Vagina (tissue), 2 donors: Measurements from ENCODE around the gene TTC5. TPM values are rescaled to one million over a fixed set of nuclear protein-coding genes. Genes with fewer than 3 reads are reported as not detected.
"Not testable (repeated sequence)": the region's sequence is repeated elsewhere in the genome, so short reads cannot be mapped to it uniquely, and the experiment has no call there.

Source experiments
- DNase-seq, 2 donors: peaks; one replicate each; pipeline ENCODE4 v3.0.0-alpha.2; 2017; ENCODE audit errors: extremely low spot score in 2 of 2
- H3K27ac ChIP-seq: fragments of 200-600 bp; sonication (generic); one replicate; pipeline ENCODE4 v1.5.1; 2019
- H3K27me3 ChIP-seq: fragments of 200-600 bp; sonication (generic); one replicate; pipeline ENCODE4 v1.5.1; 2019
- H3K36me3 ChIP-seq, 2 donors: fragments of 200-600 bp; sonication (generic); one replicate each; pipeline ENCODE4 v1.5.1; 2017 to 2019
- H3K4me1 ChIP-seq: fragments of 200-600 bp; sonication (generic); one replicate; pipeline ENCODE4 v1.5.1; 2019
- H3K4me3 ChIP-seq, 2 donors: fragments of 200-600 bp; sonication (generic); 1 replicate in 1 of 2; 2 replicates in 1 of 2; pipeline ENCODE4 v1.5.1; 2016 to 2019
- H3K9me3 ChIP-seq: fragments of 200-600 bp; sonication (generic); one replicate; pipeline ENCODE4 v1.5.1; 2019
- POLR2A ChIP-seq, 2 donors: fragments of 450-650 bp; IDR thresholded peaks; one replicate each; pipeline ENCODE4 v1.6.1; 2017; ENCODE audit warnings: antibody characterized with exemption in 2 of 2, mild to moderate bottlenecking in 2 of 2, moderate library complexity in 2 of 2
- POLR2AphosphoS5 ChIP-seq, 2 donors: sonication (generic); formaldehyde crosslinking; IDR thresholded peaks; one replicate each; pipeline ENCODE4 v1.9.0; 2017; ENCODE audit warnings: antibody characterized with exemption in 2 of 2, mild to moderate bottlenecking in 2 of 2, low read depth in 1 of 2; ENCODE audit not compliant: insufficient read depth in 1 of 2
- intact Hi-C: fragments of 100-400 bp; cut with DNase I; formaldehyde crosslinking; loops from one replicate; pipeline ENCODE4 v1.15.1; 2023
- total RNA-seq: library from RNA; depleted of rRNA; stranded (reverse); fragments of >200 nt; gene quantifications from one replicate; pipeline ENCODE4 v1.2.3, GENCODE V29; 2016
- TF ChIP-seq, protein P1 (sequence below), 3 experiments: fragments of 450-650 bp in 2 of 3; fragments of 200-600 bp in 1 of 3; sonication (generic) in 1 of 3; IDR thresholded peaks; one replicate each; pipeline ENCODE4 v1.5.1; 2017 to 2019; ENCODE audit warnings: antibody characterized with exemption in 3 of 3, mild to moderate bottlenecking in 2 of 3, moderate library complexity in 2 of 3

TTC5 gene
- total RNA-seq, 1 donor from 2014 or later: 10.8 TPM

DNA sequence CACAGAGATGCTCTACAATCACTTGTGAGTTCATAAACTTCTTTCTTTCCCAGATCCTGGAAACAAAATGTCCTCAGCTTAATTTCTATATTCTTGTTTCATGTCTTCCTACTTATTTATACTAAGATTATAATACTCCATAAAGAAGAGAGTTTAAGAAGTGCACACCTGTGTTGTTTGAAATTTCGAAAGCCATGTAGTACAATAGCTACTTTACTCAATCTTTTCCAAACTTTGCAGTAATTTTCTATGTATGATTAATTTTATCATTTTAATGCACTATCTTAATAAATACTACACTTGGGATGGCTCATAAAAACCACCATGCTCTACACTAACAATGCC is 300 bp upstream of the TTC5 start:
- Histone ChIP-seq H3K27me3 (no peaks in the 10 kb centered on the region), H3K27ac (no peak overlapping the region), H3K36me3 (no peaks in the 10 kb centered on the region), H3K4me3 (peak overlapping the region in 1 of 2 donors; percentile 81), H3K4me1 (peaks cover 24% of the 10 kb centered on the region), H3K9me3 (no peaks in the 10 kb centered on the region)
- intact Hi-C loops: no loop called here
- DNase-seq: no peak
- TF ChIP-seq POLR2A (IDR thresholded peaks at IDR 0.05): no peak
- TF ChIP-seq, protein P1, sequence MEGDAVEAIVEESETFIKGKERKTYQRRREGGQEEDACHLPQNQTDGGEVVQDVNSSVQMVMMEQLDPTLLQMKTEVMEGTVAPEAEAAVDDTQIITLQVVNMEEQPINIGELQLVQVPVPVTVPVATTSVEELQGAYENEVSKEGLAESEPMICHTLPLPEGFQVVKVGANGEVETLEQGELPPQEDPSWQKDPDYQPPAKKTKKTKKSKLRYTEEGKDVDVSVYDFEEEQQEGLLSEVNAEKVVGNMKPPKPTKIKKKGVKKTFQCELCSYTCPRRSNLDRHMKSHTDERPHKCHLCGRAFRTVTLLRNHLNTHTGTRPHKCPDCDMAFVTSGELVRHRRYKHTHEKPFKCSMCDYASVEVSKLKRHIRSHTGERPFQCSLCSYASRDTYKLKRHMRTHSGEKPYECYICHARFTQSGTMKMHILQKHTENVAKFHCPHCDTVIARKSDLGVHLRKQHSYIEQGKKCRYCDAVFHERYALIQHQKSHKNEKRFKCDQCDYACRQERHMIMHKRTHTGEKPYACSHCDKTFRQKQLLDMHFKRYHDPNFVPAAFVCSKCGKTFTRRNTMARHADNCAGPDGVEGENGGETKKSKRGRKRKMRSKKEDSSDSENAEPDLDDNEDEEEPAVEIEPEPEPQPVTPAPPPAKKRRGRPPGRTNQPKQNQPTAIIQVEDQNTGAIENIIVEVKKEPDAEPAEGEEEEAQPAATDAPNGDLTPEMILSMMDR (IDR thresholded peaks at IDR 0.05): no peak
- no peak for TF ChIP-seq POLR2AphosphoS5 (IDR thresholded peaks at IDR 0.05; ENCODE audit: insufficient read depth in 1 of 2, low read depth in 1 of 2)

DNA sequence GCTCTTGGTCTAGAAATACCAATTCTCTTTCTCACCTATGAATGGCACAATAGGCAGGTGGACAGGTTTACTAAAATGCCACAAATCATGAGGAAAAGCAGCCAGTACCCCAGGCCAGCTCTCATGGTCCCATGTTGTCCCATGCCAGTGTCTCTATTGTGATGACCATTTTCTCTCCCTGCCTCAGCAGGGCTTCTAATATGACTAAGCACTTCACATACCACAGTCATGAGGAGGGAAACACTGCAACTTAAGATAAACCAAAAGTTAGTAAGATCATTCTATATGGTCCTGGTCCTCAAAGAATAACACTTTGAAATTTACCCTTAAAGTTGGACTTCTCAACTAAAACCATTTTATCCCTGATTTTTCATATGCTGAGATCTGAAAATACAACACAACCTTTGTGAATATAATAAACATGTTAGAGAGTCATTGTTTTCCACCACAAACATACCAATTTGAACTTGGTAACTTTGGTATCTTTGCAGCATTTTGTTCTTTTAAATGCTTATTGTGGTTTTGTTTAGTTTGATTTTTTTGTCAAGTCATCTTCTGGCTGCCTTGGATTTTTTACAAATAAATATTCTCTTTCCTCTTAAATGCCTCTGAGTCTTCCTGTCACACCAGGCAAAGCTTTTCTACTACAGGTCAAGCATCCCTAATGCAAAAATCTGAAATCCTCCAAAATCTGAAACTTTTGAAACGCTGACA is 3.6 kb downstream of the TTC5 start:
- Histone ChIP-seq H3K27ac (no peak overlapping the region), H3K27me3 (no peaks in the 10 kb centered on the region), H3K9me3 (no peaks in the 10 kb centered on the region), H3K4me3 (no peak overlapping the region), H3K36me3 (peaks cover 0 to 32% of the 10 kb centered on the region in 2 donors), H3K4me1 (peaks cover 24% of the 10 kb centered on the region)
- DNase-seq: no peak
- no peak for TF ChIP-seq POLR2A (IDR thresholded peaks at IDR 0.05)
- intact Hi-C loops: no loop called here

DNA sequence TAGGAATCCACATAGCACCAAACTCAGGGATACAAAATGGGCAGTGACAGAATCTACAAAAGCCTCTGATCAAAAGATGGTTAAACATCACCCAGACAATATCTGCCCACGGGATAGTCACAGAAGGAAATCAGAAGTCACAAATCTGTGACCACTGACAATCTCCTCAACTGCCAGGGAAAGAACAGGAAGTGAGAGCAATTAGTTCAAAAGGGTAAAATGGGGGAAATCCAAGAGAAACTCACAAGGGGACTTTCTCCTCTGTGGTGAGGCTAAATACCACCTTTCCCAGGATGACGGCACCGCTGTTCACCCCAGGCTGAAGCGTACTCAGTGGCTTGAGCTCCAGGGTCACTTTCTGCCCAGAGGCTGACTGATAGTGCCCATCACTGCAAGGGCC is 10.7 kb downstream of the TTC5 start:
- Histone ChIP-seq H3K4me1 (no peaks in the 10 kb centered on the region), H3K36me3 (peaks cover 0 to 69% of the 10 kb centered on the region in 2 donors), H3K27ac (no peak overlapping the region), H3K4me3 (no peak overlapping the region), H3K9me3 (no peaks in the 10 kb centered on the region), H3K27me3 (no peaks in the 10 kb centered on the region)
- intact Hi-C loops: no loop called here
- no peak for DNase-seq
- no peak for TF ChIP-seq POLR2A (IDR thresholded peaks at IDR 0.05)
- no peak for TF ChIP-seq POLR2AphosphoS5 (IDR thresholded peaks at IDR 0.05; ENCODE audit: insufficient read depth in 1 of 2, low read depth in 1 of 2)
- TF ChIP-seq, protein P1 (IDR thresholded peaks at IDR 0.05): no peak

DNA sequence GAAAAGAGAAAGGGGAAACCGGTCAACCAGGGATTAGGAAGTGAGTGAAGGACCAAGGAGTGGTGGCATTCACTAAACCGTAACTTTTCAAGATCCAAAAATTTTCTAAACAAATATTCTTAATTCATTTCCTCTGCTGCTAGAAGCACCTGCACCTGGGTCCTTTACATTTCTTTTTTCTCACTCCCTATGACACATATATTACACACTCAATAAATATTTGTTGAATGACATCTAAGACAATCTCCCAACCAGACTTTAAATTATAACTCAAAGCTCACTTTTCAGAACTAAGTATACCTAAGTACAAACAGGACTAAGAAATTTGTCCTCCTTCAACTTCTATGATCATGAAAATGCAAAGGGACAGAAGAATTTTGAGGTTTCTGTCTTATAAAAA is 11.1 kb downstream of the TTC5 start:
- Histone ChIP-seq H3K27ac (no peak overlapping the region), H3K4me1 (no peaks in the 10 kb centered on the region), H3K36me3 (peaks cover 0 to 66% of the 10 kb centered on the region in 2 donors), H3K27me3 (no peaks in the 10 kb centered on the region), H3K9me3 (no peaks in the 10 kb centered on the region), H3K4me3 (no peak overlapping the region)
- DNase-seq: no peak
- intact Hi-C loops: no loop called here
- TF ChIP-seq, protein P1 (IDR thresholded peaks at IDR 0.05): no peak
- TF ChIP-seq POLR2A (IDR thresholded peaks at IDR 0.05): no peak
- TF ChIP-seq POLR2AphosphoS5 (IDR thresholded peaks at IDR 0.05; ENCODE audit: insufficient read depth in 1 of 2, low read depth in 1 of 2): no peak

DNA sequence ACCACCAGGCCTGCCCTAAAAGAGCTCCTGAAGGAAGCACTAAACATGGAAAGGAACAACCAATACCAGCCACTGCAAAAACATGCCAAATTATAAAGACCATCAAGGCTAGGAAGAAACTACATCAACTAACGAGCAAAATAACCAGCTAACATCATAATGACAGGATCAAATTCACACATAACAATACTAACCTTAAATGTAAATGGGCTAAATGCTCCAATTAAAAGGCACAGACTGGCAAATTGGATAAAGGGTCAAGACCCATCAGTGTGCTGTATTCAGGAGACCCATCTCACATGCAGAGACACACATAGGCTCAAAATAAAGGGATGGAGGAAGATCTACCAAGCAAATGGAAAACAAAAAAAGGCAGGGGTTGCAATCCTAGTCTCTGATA is 23.8 kb downstream of the TTC5 start:
- H3K4me3 ChIP-seq, DNase-seq, H3K4me1 ChIP-seq, intact Hi-C loops, H3K27me3 ChIP-seq, H3K27ac ChIP-seq, H3K9me3 ChIP-seq: not testable (repeated sequence)
- peaks cover 0 to 13% of the 10 kb centered on the region in 2 donors for H3K36me3 ChIP-seq

DNA sequence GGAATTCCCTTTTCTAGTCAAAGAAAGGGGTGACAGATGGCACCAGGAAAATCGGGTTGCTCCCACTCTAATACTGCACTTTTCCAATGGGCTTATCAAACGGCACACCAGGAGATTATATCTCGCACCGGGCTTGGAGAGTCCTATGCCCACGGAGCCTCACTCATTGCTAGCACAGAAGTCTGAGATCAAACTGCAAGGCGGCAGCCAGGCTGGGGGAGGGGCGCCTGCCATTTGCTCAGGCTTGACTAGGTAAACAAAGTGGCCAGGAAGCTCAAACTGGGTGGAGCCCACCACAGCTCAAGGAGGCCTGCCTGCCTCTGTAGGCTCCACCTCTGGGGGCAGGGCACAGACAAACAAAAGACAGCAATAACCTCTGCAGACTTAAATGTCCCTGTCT is 25.5 kb downstream of the TTC5 start:
- H3K36me3 ChIP-seq, H3K27me3 ChIP-seq, H3K4me3 ChIP-seq, intact Hi-C loops, H3K9me3 ChIP-seq, H3K4me1 ChIP-seq, H3K27ac ChIP-seq, DNase-seq: not testable (repeated sequence)
